Myocyte (in vitro differentiated cells): ENCODE results near the gene USP20. TPM values are rescaled to one million over a fixed set of nuclear protein-coding genes. Genes with fewer than 3 reads are reported as not detected.

Source experiments
- DNase-seq: peaks from one replicate; pipeline ENCODE4 v3.0.0-alpha.2; 2012; ENCODE audit warnings: low read depth
- total RNA-seq: library from RNA; depleted of rRNA; stranded (reverse); fragments of >200 nt; gene quantifications from 2 replicates; pipeline ENCODE4 v1.2.3, GENCODE V29; 2014

Gene USP20
- total RNA-seq, 1 donor from 2014 or later: 11.8 TPM

- no peak for DNase-seq
Measured at GRCh38 chr9:129874261-129875101, 39.2 kb downstream of the USP20 start.

DNA sequence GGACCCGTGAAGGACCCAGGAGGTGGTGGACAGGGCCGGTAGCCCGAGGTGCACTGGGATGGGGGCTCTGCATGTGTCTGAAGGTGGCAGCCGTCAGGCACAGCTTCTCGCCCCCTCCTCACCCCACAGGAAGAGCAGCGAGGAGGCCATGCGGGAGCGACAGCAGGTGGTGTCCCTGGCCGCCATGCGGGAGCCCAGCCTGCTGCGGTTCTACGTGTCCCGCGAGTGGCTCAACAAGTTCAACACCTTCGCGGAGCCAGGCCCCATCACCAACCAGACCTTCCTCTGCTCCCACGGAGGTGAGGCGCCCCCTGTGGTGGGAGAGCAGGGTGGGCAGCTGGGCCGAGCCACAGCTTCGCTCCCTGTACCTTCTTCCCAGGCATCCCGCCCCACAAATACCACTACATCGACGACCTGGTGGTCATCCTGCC is 39.9 kb downstream of the USP20 start:
- DNase-seq: no peak

DNA sequence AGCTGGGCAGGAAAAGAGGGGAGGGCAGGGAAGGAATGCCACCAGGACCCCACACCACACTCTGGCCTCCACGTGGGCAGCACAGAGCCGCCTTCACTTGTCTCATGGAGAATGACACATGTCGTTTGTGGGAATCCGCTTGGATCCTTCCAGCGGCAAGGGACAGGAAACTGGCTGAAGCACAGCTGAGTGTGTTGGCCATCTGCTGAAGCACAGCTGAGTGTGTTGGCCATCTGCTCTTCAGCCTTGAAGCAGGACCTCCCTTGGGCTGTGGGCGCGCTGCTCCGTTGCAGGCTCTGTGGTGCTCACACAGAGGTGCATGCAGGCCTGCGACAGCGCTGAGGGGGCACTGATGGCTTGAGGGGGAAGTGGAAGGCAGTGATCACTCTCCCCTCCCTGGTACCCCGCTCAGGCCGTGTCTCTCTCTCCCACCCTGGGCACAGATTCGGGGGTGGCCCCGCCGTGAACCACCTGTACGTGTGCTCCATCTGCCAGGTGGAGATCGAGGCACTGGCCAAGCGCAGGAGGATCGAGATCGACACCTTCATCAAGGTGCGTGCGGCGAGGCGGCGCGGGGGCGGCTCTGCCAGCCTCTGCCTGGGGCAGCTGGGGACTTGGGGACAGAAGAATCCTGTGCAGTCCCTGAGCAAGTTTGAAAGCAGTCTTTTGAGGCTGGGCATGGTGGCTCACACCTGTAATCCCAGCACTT is 40.6 kb downstream of the USP20 start:
- peak; percentile 91 for DNase-seq

DNA sequence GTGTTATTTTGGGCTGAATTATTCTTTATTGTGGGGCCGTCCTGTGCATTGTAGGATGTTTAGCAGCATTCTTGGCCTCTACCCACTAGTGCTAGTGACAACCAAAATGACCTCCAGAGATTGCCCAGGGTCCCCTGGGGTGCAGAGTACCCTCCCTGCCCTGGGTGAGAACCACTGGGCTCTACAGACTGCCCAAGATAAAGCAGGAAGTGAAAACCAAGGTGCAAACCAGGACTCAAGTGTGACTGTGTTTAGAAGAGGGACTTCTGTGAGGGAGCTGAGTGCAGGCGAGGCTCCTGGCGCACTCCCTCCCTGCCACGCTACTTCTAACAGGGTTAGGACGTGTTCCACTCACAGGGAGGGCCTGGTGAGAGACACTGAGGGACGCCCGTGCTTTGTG is 41.6 kb downstream of the USP20 start:
- DNase-seq: no peak

- no peak for DNase-seq
Measured at GRCh38 chr9:129878291-129878690, 43.0 kb downstream of the USP20 start.

DNA sequence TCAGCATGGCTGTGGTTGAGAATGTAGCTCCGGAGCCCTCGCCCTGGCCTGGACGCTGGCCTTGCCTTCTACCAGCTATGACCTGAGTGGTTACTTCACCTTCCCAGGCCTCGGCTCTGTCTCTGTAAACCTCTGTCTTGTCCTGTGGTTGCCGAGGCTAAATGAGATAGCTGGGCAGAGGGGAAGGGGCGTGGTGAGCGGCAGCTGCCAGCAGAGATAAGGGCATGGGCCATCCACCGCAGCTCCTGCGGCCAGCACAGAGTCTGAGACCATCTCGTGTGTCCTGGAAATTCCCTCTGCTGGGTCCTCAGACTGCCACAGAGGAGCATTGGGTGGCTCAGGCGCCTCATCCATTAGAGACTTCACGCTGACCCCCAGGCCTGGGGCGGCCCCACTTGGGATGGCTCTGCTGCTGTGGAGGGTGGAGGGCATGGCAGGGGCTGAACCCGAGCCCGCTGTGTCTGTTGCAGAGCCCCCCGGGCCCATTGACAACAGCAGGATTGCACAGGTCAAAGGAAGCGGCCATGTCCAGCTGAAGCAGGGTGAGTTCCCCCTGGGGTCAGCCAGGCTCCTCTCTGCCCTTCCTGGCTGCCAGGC is 43.9 kb downstream of the USP20 start:
- peak; percentile 57 for DNase-seq

- DNase-seq: no peak
Measured at GRCh38 chr9:129879991-129880653, 44.9 kb downstream of the USP20 start.

DNA sequence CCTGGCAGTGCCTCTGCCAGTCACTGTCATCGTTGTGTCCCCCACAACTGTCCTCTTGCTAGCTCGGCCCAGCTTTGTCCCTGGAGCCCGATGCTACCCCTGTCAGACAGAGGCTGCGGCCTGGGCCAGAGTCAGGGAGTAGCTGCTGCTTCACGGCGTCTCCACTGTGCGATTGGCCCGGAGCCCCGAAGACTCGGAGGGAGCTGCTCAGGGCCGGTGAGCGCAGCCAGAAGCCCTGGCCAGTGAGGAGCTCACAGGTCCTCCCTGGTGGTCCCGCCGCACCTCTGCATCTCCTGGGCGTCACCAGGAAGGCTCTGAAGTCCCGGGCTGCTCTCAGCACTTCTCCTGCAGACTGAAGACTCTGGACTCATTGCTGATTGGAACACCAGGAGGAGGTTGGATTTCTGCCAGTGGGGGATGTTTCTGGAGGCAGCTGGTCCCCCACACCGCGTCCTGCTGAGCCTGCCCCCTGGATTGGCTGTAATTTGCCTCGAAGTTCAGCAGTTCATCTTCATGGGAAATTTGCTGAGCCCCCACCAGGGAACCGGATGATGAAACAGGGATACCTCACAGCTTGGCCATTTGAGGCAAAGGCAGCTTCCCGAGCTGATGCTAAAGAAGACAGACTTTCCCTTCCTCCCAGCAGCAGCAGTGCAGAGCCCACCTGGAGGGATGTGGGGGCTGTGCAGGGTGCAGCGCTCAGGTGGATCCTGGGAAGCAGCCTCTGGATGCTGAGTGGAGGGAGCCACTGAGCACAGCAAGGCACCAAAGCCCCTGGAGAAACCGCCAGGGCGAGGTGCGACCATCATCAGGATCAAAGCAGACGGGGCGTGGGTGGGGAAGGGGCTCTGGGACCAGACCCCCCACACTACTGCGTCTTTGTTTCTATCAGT is 45.6 kb downstream of the USP20 start:
- DNase-seq: no peak

DNA sequence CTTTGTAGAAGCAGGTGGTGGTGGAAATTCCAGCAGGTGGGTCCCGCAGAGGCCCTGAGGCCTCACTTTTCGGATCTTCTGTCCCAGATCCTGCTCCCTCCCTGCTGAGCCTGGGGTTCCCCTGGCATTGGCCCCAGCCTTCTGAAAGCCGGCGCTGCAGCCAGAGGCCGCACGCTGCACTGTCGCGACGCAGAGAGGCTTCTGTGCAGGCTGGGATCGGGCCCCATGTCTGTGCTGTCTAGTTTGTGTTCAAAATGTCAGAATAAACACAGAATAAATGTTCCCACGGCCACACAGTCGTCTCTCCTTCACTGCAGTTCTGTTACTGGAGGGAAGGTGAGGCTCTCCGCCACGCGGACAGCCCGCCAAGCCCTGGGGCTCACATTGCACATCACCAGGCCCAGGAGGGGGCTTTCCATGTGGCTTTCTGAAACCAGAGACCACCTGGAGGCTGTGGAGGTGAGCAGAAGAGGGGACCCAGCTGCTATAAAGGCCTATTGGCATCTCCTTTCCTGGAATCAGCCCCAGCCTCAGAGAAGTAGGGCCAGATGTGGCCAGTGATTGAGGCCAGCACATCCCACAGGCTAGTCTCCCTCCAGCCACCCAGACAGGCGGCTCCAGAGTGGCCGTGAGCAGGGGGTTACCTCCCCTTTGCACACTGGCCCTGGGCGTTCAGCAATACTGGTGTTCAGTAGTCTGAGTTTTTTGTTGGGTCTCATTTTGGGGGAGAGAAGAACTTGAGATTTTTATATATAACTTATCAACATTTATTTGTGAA is 46.5 kb downstream of the USP20 start:
- DNase-seq: no peak

DNA sequence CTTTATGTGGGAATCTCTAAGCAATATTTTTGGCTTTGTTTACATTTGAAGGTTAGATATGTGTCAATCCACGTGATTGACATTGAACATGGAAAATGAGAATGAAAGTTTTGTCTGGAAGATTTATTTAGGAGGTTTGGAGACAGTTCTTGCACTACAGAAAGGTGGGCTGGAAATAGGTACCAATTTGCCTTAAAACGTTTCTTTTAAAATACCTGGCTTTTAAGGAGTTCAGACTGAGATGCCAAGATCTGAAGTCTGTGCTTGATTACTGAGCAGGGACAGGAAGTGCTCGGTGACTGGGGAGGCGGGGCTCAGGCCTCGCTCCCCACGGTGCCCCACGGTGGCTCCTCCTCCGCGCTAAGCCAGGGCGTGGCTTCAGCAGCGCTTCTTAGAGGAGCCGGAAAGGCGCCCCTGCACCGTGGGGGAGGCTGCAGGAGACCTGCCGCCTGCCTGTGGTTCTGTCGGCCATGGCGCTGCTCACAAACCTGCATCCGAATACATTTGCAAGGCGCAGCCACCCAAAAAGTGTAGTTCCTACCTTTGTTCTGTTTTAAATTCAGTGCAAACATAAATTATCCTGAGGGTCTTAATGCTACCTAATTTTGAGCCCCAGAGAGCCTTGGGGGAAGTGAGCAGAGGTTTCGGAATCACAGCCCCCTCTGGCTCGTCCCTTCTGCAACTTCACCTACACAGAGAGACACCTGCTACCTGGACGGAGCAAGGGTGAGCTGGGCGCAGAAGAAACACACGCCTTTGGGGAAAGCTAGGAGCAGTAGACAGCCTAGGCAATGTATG is 49.2 kb downstream of the USP20 start:
- DNase-seq: peak; percentile 50

DNA sequence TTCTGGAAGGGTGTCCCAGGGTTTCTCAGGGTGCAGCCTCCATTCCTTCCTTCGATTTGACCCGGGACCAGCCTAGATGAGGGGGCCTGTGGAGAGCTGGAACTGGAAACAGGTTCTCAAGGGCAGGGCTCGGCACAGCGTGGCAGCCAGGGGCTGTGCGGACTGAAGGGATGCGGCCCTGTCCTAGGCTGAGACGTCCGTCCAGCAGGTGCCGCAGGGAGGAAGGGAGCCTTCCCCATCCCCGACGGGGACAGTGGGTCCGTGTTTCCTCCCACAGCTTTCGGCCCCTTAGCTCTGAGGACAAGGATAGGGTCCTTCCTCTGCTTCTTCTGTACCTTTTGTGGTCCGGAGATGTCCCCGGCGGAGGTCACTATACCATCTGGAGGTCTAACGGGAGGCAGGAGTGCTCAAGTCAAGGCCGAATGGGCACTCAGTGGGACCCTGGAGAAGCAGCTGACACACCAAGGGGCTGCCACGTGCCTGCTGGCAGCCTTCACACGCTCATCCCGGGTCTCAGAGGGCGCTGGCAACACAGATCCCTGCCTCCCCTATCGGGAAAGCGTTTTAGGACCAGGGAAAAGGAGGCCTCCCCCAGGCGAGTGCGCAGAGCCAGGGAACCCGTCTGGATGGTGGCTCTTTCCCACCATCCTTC is 49.9 kb downstream of the USP20 start:
- no peak for DNase-seq

DNA sequence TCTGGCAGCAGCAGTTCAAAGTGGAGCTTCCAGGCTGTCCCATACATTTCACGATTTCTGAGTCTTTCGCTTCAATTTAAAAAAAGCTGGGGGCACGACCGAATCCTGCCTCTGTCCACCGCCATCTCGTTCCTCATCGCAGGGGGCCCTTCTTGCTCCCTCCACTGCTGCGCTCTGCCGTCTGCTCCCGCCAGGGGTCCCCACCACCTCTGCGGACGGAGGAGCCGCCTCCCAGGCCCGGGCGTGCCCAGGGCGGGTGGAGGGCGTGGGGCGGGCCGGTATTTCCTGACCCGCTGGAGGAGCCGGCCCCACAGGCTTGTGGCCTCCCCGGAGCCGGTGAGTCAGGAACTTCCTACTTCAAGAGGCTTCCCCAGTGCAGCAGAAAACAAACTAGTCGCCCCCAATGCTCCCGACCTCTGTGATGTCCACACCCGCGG is 50.4 kb downstream of the USP20 start:
- DNase-seq: peak; percentile 87

DNA sequence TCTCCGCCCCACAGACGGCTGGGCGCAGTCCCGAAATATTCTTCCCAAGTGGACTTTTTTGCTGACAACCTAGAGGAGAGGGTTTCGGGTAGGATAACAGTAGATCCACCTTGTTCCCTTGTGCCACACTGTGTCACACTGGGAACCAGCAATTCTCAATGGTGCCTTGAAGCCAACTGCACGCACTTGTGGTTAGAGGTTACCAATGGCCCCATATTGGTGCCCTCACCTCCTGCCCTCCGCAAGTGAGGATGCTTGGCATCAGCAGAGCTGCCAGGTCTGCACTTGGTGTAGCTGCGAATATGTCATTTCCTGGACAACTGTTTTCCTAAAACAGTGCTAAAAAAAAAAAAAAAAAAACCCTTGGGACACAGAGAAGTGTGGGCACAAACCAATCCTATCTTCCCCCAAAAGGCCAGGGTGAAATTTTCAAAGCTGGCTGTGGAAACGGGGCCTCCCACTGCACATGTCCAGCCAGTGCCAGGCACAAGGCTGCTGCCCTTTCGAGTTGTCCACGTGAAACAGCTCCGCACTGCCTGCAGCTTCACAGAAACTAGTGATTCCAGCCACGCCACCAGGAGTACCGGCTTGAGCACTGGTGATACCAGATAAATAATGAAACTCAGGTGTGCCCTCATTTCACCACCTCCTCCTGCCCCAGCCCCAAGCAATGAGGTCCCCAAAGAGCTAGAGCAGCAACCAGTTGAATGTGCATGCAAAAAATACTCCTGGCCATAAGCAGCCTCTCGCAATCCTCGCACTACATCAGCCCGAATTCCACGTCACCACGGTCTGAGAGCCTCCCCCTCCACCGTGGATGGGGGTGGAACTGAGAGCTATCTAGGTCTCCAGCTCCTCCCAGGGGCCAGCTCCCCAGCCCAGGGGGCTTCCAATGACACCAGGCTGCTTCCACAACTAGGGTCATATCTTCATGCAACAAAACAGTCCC is 51.2 kb downstream of the USP20 start:
- DNase-seq: no peak

DNA sequence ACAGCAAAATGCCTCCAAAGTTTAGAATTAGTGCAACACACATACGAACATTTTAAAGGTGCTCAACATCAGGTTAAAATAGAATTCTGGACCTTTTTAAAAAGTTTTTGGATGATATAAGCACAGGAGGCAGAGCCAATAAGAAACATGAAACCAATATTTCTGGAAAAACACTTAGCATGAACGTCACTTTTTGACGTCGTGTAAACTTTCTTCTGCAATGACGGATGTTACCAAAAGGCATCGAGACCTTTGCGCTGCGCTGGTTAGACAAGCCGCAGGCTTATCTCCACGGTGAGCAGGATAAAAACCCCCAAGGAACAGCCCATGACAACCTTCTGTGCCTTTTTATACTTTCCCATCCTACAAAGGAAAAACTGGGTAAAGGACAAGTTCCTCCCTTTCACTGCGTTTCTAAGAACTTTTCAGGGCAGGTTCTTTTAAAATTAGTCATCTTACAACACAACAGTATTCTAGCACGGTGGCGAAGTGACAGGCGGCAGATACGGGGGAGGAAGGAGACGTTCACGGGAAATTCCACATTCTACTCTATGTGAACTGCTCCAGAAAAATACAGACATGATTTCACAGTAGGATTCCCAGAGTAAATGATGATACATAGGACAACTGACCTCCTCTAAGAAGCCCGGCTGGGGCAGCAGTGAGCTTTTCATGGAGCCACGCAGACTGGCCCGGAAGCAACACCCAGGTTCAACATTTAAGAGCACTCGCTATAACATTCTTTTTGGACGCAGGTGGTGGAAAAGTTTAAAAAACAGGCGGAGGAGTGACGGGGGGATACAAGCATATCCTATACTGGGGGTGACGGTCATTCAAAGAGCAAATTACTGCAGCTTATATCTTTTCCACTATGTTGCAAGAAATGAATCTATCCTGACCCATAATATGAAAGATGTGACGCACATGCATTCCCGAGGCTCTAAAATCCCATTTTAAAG is 52.4 kb downstream of the USP20 start:
- peak; percentile 34 for DNase-seq

- DNase-seq: no peak
Measured at GRCh38 chr9:129888293-129889121, 53.2 kb downstream of the USP20 start.
